HFFc6 (cell line): ENCODE data around the gene TBK1. TPM values are rescaled to one million over a fixed set of nuclear protein-coding genes. Genes with fewer than 3 reads are reported as not detected.

Source experiments
- DNase-seq: peaks from one replicate; pipeline ENCODE4 v3.0.0-alpha.2; 2018
- H3K27ac Mint-ChIP-seq: 2 replicates; pipeline ENCODE4 v1.8.0; 2020; ENCODE audit warnings: mild to moderate bottlenecking, mixed read lengths
- H3K27me3 Mint-ChIP-seq: 2 replicates; pipeline ENCODE4 v1.8.0; 2021; ENCODE audit warnings: mild to moderate bottlenecking, moderate library complexity, mixed read lengths; ENCODE audit not compliant: insufficient read depth
- H3K36me3 Mint-ChIP-seq: 2 replicates; pipeline ENCODE4 v1.8.0; 2021; ENCODE audit warnings: low read depth, mixed read lengths
- H3K4me1 Mint-ChIP-seq: 2 replicates; pipeline ENCODE4 v1.8.0; 2020; ENCODE audit warnings: low read depth, mixed read lengths
- H3K4me3 Mint-ChIP-seq: 2 replicates; pipeline ENCODE4 v1.8.0; 2020; ENCODE audit warnings: mild to moderate bottlenecking, moderate library complexity, mixed read lengths
- H3K9me3 Mint-ChIP-seq: 2 replicates; pipeline ENCODE4 v1.8.0; 2020; ENCODE audit warnings: mild to moderate bottlenecking, mixed read lengths
- CTCF ChIP-seq: fragments of 200-600 bp; sonication (generic); IDR thresholded peaks from 2 replicates; pipeline ENCODE4 v1.5.0; 2021; ENCODE audit warnings: antibody characterized with exemption, mild to moderate bottlenecking
- total RNA-seq, 6 experiments: library from RNA; stranded (reverse); fragmentation: NEBNext Ultra II Directional; extraction: Animal tissue kit (Norgen Biotek cat#: 25700); gene quantifications; 2 replicates in 1 of 6; 3 replicates in 5 of 6; pipeline ENCODE4 v1.2.3, GENCODE V29; 2021

Gene TBK1
- total RNA-seq, 6 experiments from 2014 or later: 20.2 to 23.8 (median 21.0) TPM

- H3K36me3 Mint-ChIP-seq: peaks cover 40% of the 10 kb centered on the region
- no peak for DNase-seq
- no peak overlapping the region for H3K4me3 Mint-ChIP-seq
- peaks cover 75% of the 10 kb centered on the region for H3K4me1 Mint-ChIP-seq
- TF ChIP-seq CTCF: no peak
- peaks cover 3% of the 10 kb centered on the region; the same call in 1 of the 2 replicates for H3K27me3 Mint-ChIP-seq
- no peak overlapping the region for H3K27ac Mint-ChIP-seq
- H3K9me3 Mint-ChIP-seq: no peaks in the 10 kb centered on the region
Observed at GRCh38 chr12:64457466-64457865, 5.5 kb downstream of the TBK1 start.

- Mint-ChIP-seq H3K27me3 (no peaks in the 10 kb centered on the region), H3K4me1 (peaks cover 77% of the 10 kb centered on the region), H3K4me3 (no peak overlapping the region), H3K27ac (no peak overlapping the region), H3K9me3 (no peaks in the 10 kb centered on the region), H3K36me3 (peaks cover 40% of the 10 kb centered on the region)
- TF ChIP-seq CTCF: no peak
- DNase-seq: no peak
Observed at GRCh38 chr12:64457923-64458322, 6.0 kb downstream of the TBK1 start.

- no peak for TF ChIP-seq CTCF
- Mint-ChIP-seq H3K4me1 (peaks cover 80% of the 10 kb centered on the region), H3K27me3 (no peaks in the 10 kb centered on the region), H3K4me3 (peak overlapping the region; percentile 58; the same call in 1 of the 2 replicates), H3K36me3 (peaks cover 41% of the 10 kb centered on the region), H3K27ac (peak overlapping the region; percentile 47), H3K9me3 (no peaks in the 10 kb centered on the region)
- DNase-seq: no peak
Observed at GRCh38 chr12:64459394-64459891, 7.5 kb downstream of the TBK1 start.

GRCh38 chr12:64461634-64462414 lies 9.9 kb downstream of the TBK1 start:
- Mint-ChIP-seq H3K36me3 (peaks cover 44% of the 10 kb centered on the region), H3K9me3 (no peaks in the 10 kb centered on the region), H3K4me3 (peak overlapping the region; percentile 24), H3K27me3 (no peaks in the 10 kb centered on the region; the same call in 1 of the 2 replicates), H3K4me1 (peaks cover 70% of the 10 kb centered on the region), H3K27ac (peak overlapping the region; percentile 86)
- no peak for TF ChIP-seq CTCF
- DNase-seq: peak; percentile 85

- Mint-ChIP-seq H3K4me1 (peaks cover 41% of the 10 kb centered on the region), H3K27me3 (no peaks in the 10 kb centered on the region; the same call in 1 of the 2 replicates), H3K27ac (no peak overlapping the region), H3K4me3 (no peak overlapping the region), H3K9me3 (no peaks in the 10 kb centered on the region), H3K36me3 (peaks cover 35% of the 10 kb centered on the region)
- DNase-seq: no peak
- TF ChIP-seq CTCF: no peak
Observed at GRCh38 chr12:64466178-64466577, 14.3 kb downstream of the TBK1 start.
